ENCODE data around the gene PRR20E. TPM values are rescaled to one million over a fixed set of nuclear protein-coding genes. Genes with fewer than 3 reads are reported as not detected.

Gene PRR20E
- polyA plus RNA-seq, 3 donors = not detected

DNA sequence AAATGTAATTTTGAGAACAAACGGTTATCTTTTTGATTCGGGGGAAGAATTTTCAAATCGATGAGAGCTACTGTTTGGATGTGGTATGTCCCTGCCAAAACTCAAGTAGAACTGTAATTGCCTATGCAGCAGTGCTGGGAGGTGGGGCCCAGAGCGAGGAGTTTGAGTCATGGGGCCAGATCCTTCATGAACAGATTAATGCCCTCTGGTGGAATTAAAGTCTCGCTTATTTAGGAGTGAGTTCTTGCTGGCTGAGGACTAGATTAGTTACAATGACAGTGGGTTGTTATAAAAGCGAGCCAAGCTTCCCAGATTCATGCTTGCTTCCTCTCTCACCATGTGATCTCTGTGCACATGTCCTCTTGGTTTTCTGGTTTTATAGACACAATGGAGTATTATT lies 38.1 kb upstream of the PRR20E start:
- Histone ChIP-seq H3K4me3 (replicated peaks in 1 of 3; ENCODE audit: low read depth in 2 of 3, low read length in 3 of 3) (no peak overlapping the region), H3K9ac (ENCODE audit: insufficient read depth, low read length, poor library complexity, severe bottlenecking) (no peak overlapping the region), H3K4me2 (replicated peaks; ENCODE audit: extremely low read depth, low read length, poor library complexity, severe bottlenecking) (no peak overlapping the region), H2AFZ (ENCODE audit: insufficient read depth, low read depth, low read length, poor library complexity, severe bottlenecking) (no peak overlapping the region), H3K36me3 (replicated peaks in 1 of 2; ENCODE audit: control insufficient read depth in 1 of 2, insufficient read depth in 2 of 2, low read length in 2 of 2) (no peaks in the 10 kb centered on the region), H3K4me1 (ENCODE audit: control insufficient read depth in 1 of 2, insufficient read depth in 2 of 2, low read length in 2 of 2) (no peaks in the 10 kb centered on the region), H3K27me3 (ENCODE audit: control insufficient read depth in 2 of 2, insufficient read depth in 2 of 2, low read length in 2 of 2) (no peaks in the 10 kb centered on the region), H3K9me3 (replicated peaks in 1 of 2; ENCODE audit: control insufficient read depth in 1 of 2, insufficient read depth in 1 of 2, low read length in 2 of 2) (peaks cover 0 to 6% of the 10 kb centered on the region in 2 donors), H3K79me2 (ENCODE audit: insufficient read depth, low read length) (no peaks in the 10 kb centered on the region), H4K20me1 (ENCODE audit: insufficient read depth, low read length) (no peaks in the 10 kb centered on the region), H3K27ac (ENCODE audit: low read depth in 1 of 2, low read length in 2 of 2) (no peak overlapping the region)
- TF ChIP-seq, protein P1, sequence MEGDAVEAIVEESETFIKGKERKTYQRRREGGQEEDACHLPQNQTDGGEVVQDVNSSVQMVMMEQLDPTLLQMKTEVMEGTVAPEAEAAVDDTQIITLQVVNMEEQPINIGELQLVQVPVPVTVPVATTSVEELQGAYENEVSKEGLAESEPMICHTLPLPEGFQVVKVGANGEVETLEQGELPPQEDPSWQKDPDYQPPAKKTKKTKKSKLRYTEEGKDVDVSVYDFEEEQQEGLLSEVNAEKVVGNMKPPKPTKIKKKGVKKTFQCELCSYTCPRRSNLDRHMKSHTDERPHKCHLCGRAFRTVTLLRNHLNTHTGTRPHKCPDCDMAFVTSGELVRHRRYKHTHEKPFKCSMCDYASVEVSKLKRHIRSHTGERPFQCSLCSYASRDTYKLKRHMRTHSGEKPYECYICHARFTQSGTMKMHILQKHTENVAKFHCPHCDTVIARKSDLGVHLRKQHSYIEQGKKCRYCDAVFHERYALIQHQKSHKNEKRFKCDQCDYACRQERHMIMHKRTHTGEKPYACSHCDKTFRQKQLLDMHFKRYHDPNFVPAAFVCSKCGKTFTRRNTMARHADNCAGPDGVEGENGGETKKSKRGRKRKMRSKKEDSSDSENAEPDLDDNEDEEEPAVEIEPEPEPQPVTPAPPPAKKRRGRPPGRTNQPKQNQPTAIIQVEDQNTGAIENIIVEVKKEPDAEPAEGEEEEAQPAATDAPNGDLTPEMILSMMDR (IDR thresholded peaks at IDR 0.05) = no peak
- Mint-ChIP-seq H3K27me3 (ENCODE audit: low read depth in 3 of 3) (no peaks in the 10 kb centered on the region), H3K27ac (no peak overlapping the region), H3K36me3 (no peaks in the 10 kb centered on the region), H3K4me3 (no peak overlapping the region), H3K9me3 (peaks cover 0 to 8% (median 0%) of the 10 kb centered on the region in 7 donors), H3K4me1 (no peaks in the 10 kb centered on the region)
- intact Hi-C loops (cut with micrococcal nuclease) = no loop called here
- DNase-seq = no peak
- WGBS (ENCODE audit: insufficient coverage) = 100% methylated on average over 1 of the region's 6 CpGs

DNA sequence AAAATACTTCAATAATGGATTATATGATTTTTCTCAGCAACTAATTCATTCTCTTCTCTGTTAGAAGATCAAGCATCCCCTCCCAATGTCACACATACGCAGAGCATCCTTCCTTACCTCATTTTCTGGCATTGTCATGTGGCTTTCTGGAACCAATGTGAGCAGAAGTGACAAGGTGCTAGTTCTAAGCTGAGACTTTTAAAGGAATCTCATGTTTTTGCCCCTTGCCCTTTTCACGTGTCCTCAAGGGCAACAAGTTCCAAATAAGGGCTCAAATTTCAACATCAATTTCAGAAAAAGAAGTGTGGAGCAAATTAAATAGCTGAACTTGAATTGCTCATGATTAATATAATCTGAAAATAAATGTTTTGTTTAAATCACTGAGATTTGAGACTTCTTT lies 30.9 kb upstream of the PRR20E start:
- H3K36me3 ChIP-seq (replicated peaks in 1 of 2; ENCODE audit: control insufficient read depth in 1 of 2, insufficient read depth in 2 of 2, low read length in 2 of 2) = no peaks in the 10 kb centered on the region
- peaks cover 5 to 8% of the 10 kb centered on the region in 2 donors for H3K9me3 ChIP-seq (replicated peaks in 1 of 2; ENCODE audit: control insufficient read depth in 1 of 2, insufficient read depth in 1 of 2, low read length in 2 of 2)
- H3K27me3 ChIP-seq (ENCODE audit: control insufficient read depth in 2 of 2, insufficient read depth in 2 of 2, low read length in 2 of 2) = no peaks in the 10 kb centered on the region
- Mint-ChIP-seq H3K27ac (no peak overlapping the region), H3K9me3 (peaks cover 0 to 8% (median 3%) of the 10 kb centered on the region in 7 donors), H3K4me3 (no peak overlapping the region), H3K4me1 (no peaks in the 10 kb centered on the region), H3K27me3 (ENCODE audit: low read depth in 3 of 3) (no peaks in the 10 kb centered on the region), H3K36me3 (no peaks in the 10 kb centered on the region)
- WGBS (ENCODE audit: insufficient coverage) = no CpG with 5 or more reads among the region's 2 CpGs
- H3K4me2 ChIP-seq (replicated peaks; ENCODE audit: extremely low read depth, low read length, poor library complexity, severe bottlenecking) = no peak overlapping the region
- intact Hi-C loops (cut with micrococcal nuclease) = no loop called here
- H3K9ac ChIP-seq (ENCODE audit: insufficient read depth, low read length, poor library complexity, severe bottlenecking) = no peak overlapping the region
- H3K4me3 ChIP-seq (replicated peaks in 1 of 3; ENCODE audit: low read depth in 2 of 3, low read length in 3 of 3) = no peak overlapping the region
- no peak overlapping the region for H2AFZ ChIP-seq (ENCODE audit: insufficient read depth, low read depth, low read length, poor library complexity, severe bottlenecking)
- no peak overlapping the region for H3K27ac ChIP-seq (ENCODE audit: low read depth in 1 of 2, low read length in 2 of 2)
- DNase-seq = no peak
- no peaks in the 10 kb centered on the region for H3K4me1 ChIP-seq (ENCODE audit: control insufficient read depth in 1 of 2, insufficient read depth in 2 of 2, low read length in 2 of 2)
- TF ChIP-seq, protein P1 (IDR thresholded peaks at IDR 0.05) = no peak
- no peaks in the 10 kb centered on the region for H4K20me1 ChIP-seq (ENCODE audit: insufficient read depth, low read length)
- no peaks in the 10 kb centered on the region for H3K79me2 ChIP-seq (ENCODE audit: insufficient read depth, low read length)

Data from CD14-positive monocyte (primary cell).